ENCODE results near the gene BHLHE41. TPM values are rescaled to one million over a fixed set of nuclear protein-coding genes. Genes with fewer than 3 reads are reported as not detected.

Gene BHLHE41
- under 1 TPM in 1 of 2 experiments, not detected in 1; 0.36 TPM for total RNA-seq

- Mint-ChIP-seq H3K27me3 (peaks cover 82% of the 10 kb centered on the region), H3K4me3 (peak within 1 kb of the TSS; percentile 84), H3K36me3 (no peaks in the 10 kb centered on the region), H3K27ac (no peak within 1 kb of the TSS), H3K4me1 (peaks cover 27% of the 10 kb centered on the region), H3K9me3 (no peaks in the 10 kb centered on the region)
- POLR2A ChIA-PET: no interaction called here
- DNase-seq (peak; percentile 32), ATAC-seq (ENCODE audit: low read depth) (no peak)
These were observed at the start of gene BHLHE41 for GRCh38 chr12:26124446-26125399. BHLHE41 (minus strand) TSS chr12:26125037; CDS start chr12:26124779, 258 bp downstream.

- no peak for ATAC-seq (ENCODE audit: low read depth)
- H3K36me3 Mint-ChIP-seq: no peaks in the 10 kb centered on the region
- H3K27me3 Mint-ChIP-seq: peaks cover 27% of the 10 kb centered on the region
- POLR2A ChIA-PET: no interaction called here
- no peak overlapping the region for H3K27ac Mint-ChIP-seq
- DNase-seq: no peak
- no peaks in the 10 kb centered on the region for H3K9me3 Mint-ChIP-seq
- H3K4me3 Mint-ChIP-seq: no peak overlapping the region
- no peaks in the 10 kb centered on the region for H3K4me1 Mint-ChIP-seq
These were observed 48.2 kb upstream of the BHLHE41 start for GRCh38 chr12:26172946-26173552.

GRCh38 chr12:26172539-26172938 lies 47.7 kb upstream of the BHLHE41 start:
- Mint-ChIP-seq H3K4me3 (no peak overlapping the region), H3K27ac (no peak overlapping the region), H3K9me3 (no peaks in the 10 kb centered on the region), H3K4me1 (no peaks in the 10 kb centered on the region), H3K36me3 (no peaks in the 10 kb centered on the region), H3K27me3 (peaks cover 32% of the 10 kb centered on the region)
- POLR2A ChIA-PET: no interaction called here
- no peak for DNase-seq
- ATAC-seq (ENCODE audit: low read depth): no peak

GRCh38 chr12:26172013-26172412 lies 47.2 kb upstream of the BHLHE41 start:
- peaks cover 35% of the 10 kb centered on the region for H3K27me3 Mint-ChIP-seq
- ATAC-seq (ENCODE audit: low read depth) (no peak), DNase-seq (no peak)
- no peaks in the 10 kb centered on the region for H3K9me3 Mint-ChIP-seq
- H3K36me3 Mint-ChIP-seq: no peaks in the 10 kb centered on the region
- H3K27ac Mint-ChIP-seq: no peak overlapping the region
- H3K4me3 Mint-ChIP-seq: no peak overlapping the region
- POLR2A ChIA-PET: no interaction called here
- no peaks in the 10 kb centered on the region for H3K4me1 Mint-ChIP-seq

DNA sequence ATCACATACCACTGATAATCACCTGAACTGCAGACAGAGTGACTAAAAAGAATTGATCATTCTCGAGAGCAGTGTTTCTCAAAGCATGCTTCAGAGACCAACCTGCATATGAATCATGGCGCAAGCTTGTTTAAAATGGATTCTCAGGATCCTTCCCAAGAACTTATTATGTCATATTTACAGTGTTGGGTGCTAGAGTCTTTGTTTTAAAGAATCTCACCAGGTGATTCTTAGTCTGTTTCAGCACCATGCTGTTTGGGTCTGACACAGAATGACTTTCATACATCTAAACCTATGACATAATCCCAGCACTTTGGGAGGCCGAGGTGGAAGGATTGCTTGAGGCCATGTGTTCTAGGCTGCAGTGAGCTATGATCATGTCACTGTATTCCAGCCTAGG lies 39.3 kb upstream of the BHLHE41 start:
- Mint-ChIP-seq H3K36me3 (no peaks in the 10 kb centered on the region), H3K4me1 (no peaks in the 10 kb centered on the region), H3K9me3 (no peaks in the 10 kb centered on the region), H3K27me3 (peaks cover 23% of the 10 kb centered on the region), H3K4me3 (no peak overlapping the region), H3K27ac (no peak overlapping the region)
- ATAC-seq (ENCODE audit: low read depth) (no peak), DNase-seq (no peak)
- POLR2A ChIA-PET: no interaction called here

- ATAC-seq (ENCODE audit: low read depth): no peak
These were observed 38.1 kb upstream of the BHLHE41 start for GRCh38 chr12:26162905-26163304.

DNA sequence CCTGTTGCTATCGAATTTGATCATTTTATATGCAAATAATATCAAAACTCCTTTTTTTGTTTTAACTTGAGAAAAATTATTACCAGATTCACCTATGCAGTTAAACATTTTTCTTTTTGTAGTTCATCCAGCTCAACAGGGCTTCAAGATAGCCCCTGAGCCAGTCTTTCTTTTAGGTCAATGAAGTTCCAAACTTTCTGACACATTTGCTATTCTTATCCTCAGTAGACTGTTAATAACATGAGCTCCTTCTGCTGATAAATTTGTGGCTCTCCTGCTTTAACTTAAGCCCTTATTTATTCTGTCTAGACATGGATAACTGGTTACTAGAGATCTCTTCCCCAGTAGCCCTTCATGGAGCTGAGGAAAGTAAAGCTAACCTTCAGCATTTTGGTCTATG lies 37.3 kb upstream of the BHLHE41 start:
- ATAC-seq (ENCODE audit: low read depth): no peak
- Mint-ChIP-seq H3K9me3 (no peaks in the 10 kb centered on the region), H3K4me1 (no peaks in the 10 kb centered on the region), H3K36me3 (no peaks in the 10 kb centered on the region), H3K27ac (no peak overlapping the region), H3K4me3 (no peak overlapping the region), H3K27me3 (peaks cover 8% of the 10 kb centered on the region)
- no peak for DNase-seq
- POLR2A ChIA-PET: no interaction called here

More at GRCh38 chr12:26162905-26163304, 38.1 kb upstream of the BHLHE41 start:
- DNase-seq: no peak
- POLR2A ChIA-PET: no interaction called here
- Mint-ChIP-seq H3K27me3 (peaks cover 15% of the 10 kb centered on the region), H3K4me1 (no peaks in the 10 kb centered on the region), H3K4me3 (no peak overlapping the region), H3K27ac (no peak overlapping the region), H3K36me3 (no peaks in the 10 kb centered on the region), H3K9me3 (no peaks in the 10 kb centered on the region)

DNA sequence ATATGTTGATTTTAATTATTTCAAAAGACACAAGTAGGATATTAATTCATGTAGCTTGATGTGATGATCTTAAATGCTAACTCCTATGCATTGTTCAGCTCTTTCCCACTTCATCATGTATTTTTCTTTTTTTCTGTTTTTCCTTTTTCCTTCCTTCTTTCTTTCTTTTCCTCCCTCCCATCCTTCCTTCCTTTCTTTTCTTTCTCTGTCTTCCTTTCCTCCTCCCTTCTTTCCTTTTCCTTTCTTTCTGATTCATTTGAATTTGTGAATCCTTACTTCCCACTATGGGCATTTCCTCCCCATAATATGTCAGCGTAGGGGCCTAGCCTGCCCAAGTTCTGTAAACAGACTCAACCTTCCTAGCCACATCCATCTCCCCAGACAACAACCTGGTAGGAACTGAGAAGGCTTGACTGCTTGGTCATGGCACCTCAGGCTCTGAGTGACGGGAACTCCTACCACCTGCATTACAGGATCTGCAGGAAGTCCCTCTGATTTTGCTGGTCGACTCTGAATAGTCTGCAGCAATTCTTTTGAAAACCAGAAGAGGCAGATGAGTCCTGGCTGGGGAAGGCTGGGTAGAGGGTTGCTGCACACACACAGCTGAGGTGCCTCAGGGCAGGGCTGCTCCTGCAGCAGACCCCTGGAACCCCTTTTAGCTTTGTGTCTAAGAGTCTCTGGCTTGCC lies 33.4 kb upstream of the BHLHE41 start:
- POLR2A ChIA-PET: no interaction called here
- Mint-ChIP-seq H3K36me3 (no peaks in the 10 kb centered on the region), H3K27ac (no peak overlapping the region), H3K4me3 (no peak overlapping the region), H3K27me3 (peaks cover 15% of the 10 kb centered on the region), H3K4me1 (no peaks in the 10 kb centered on the region), H3K9me3 (no peaks in the 10 kb centered on the region)
- no peak for ATAC-seq (ENCODE audit: low read depth)
- DNase-seq: no peak

- Mint-ChIP-seq H3K9me3 (no peaks in the 10 kb centered on the region), H3K27ac (no peak overlapping the region), H3K36me3 (no peaks in the 10 kb centered on the region), H3K4me1 (no peaks in the 10 kb centered on the region), H3K4me3 (no peak overlapping the region), H3K27me3 (peaks cover 22% of the 10 kb centered on the region)
- ATAC-seq (ENCODE audit: low read depth) (no peak), DNase-seq (no peak)
- POLR2A ChIA-PET: no interaction called here
These were observed 32.2 kb upstream of the BHLHE41 start for GRCh38 chr12:26157001-26157400.

- ATAC-seq (ENCODE audit: low read depth): no peak
- Mint-ChIP-seq H3K9me3 (no peaks in the 10 kb centered on the region), H3K4me3 (no peak overlapping the region), H3K27ac (no peak overlapping the region), H3K4me1 (no peaks in the 10 kb centered on the region), H3K27me3 (peaks cover 22% of the 10 kb centered on the region), H3K36me3 (no peaks in the 10 kb centered on the region)
- POLR2A ChIA-PET: no interaction called here
- no peak for DNase-seq
These were observed 31.5 kb upstream of the BHLHE41 start for GRCh38 chr12:26156201-26156871.

- no peak for DNase-seq
- no peaks in the 10 kb centered on the region for H3K36me3 Mint-ChIP-seq
- peaks cover 18% of the 10 kb centered on the region for H3K27me3 Mint-ChIP-seq
- H3K9me3 Mint-ChIP-seq: no peaks in the 10 kb centered on the region
- no peak for ATAC-seq (ENCODE audit: low read depth)
- H3K4me1 Mint-ChIP-seq: no peaks in the 10 kb centered on the region
- no peak overlapping the region for H3K4me3 Mint-ChIP-seq
- no peak overlapping the region for H3K27ac Mint-ChIP-seq
- POLR2A ChIA-PET: no interaction called here
These were observed 28.8 kb upstream of the BHLHE41 start for GRCh38 chr12:26153421-26154154.

- no peak for ATAC-seq (ENCODE audit: low read depth)
- POLR2A ChIA-PET: no interaction called here
- peaks cover 19% of the 10 kb centered on the region for H3K27me3 Mint-ChIP-seq
- H3K4me3 Mint-ChIP-seq: no peak overlapping the region
- DNase-seq: no peak
- H3K9me3 Mint-ChIP-seq: no peaks in the 10 kb centered on the region
- no peaks in the 10 kb centered on the region for H3K36me3 Mint-ChIP-seq
- H3K4me1 Mint-ChIP-seq: no peaks in the 10 kb centered on the region
- no peak overlapping the region for H3K27ac Mint-ChIP-seq
These were observed 27.8 kb upstream of the BHLHE41 start for GRCh38 chr12:26152507-26153102.
